Stimulated activated CD8-positive, alpha-beta memory T cell treated with anti-CD3 and anti-CD28 coated beads, Interleukin-4, amount 100 ng/mL, for 1 hour (primary cell): ENCODE data around the gene L1CAM.
"Not testable (repeated sequence)": the region's sequence is repeated elsewhere in the genome, so short reads cannot be mapped to it uniquely, and the experiment has no call there.

Experiments
- DNase-seq, 2 donors: peaks; one replicate each; pipeline ENCODE4 v3.0.0-alpha.2; 2020; ENCODE audit warnings: low read depth in 2 of 2, low spot score in 1 of 2

Gene L1CAM

DNA sequence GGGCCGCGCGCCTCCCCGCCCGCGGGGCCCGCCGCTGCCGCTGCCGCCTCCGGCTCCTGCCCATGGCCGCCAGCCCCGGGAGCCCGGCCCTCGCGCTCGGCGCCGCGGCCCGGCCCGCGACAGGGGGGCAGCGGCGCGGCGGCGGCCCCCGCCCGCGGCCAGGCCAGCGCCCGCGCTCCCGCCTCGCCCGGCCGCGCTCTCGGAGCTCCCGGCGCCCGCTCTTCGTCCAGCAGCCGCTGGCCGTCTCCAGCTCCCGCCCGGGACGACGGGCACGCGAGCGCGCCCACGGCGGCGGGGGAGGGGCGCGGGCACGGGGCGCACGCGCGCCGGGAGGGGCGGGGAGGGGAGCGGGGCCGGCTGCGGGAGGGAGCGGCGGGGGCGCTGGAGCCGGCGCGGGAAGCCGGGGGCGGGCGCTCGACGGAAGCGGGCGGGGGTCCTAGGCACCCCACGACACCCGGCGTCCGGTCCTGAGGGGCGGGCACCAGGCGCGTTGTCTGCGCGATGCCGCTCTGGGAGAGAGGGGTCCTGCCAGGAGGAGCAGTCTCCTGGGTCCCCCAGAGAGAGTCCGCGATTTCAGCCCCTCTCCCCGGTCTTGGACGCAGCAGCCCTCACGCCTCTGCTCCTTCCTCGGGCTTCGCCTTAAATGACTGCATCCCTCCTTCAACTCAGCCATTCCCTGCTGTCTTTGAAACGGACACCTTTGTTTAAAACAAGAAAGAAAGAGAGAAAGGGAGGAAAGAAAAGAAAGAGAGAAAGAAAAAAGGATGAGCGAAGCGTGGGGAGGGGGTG lies 55.1 kb downstream of the L1CAM start:
- DNase-seq = no peak

DNA sequence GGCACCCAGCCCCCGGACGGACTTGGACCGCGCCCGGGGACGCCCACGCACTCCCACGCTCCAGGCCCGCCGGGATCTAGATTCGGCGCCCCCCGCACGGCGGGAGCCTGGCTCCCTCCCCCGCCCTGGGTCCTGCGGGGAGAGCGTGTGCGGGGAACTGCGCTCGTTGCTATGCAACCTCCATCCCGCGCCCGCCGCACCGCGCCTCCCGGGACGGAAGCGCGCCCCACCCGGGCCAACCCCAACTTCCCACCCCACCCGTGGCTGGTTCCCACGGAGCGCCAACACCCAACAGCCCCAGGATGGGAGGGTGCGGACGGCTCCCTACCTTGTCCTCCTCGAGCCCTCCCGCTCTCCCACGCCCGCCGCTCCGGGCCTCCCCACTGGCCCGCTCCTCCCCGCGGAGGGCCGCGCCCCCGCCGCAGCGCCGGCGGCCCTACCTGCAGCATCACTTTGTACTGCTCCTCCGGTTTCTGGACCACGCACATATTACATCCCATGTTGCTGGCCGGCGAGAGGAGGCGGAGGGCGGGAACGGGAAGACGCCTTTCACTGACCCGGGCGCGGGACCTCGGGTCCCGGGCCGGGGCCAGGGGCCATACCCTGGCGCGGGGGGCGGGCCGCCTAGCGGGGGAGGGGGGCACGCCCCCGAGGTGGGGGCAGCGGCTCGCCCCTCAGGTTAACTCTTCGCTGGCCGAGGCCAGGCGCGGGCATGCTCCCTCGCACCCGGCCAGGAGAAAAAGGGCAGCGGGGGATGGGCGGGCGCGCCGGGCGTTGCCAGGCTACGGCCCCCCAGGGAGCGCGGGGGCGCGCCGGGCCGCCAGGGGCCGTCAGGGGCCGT lies 56.0 kb downstream of the L1CAM start, which contains the start of gene PDZD4:
PDZD4 (minus strand) TSS at position 746 of the 841 bp plus-strand sequence; CDS start at position 500, 246 bp downstream.
- DNase-seq = no peak

DNA sequence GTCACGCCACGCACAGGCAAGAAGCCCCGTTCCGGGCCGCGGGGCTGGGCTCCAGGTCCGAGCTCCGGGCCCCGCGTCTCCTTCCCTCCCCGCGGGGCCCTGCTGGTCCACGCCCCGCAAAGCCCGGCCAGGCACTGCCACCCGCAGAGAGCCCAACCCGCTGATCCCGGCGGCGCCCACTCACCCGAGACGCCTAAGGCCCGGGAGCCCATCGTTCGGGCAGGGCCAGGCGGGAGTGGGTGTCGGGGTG lies 56.5 kb downstream of the L1CAM start:
- DNase-seq = no peak

DNA sequence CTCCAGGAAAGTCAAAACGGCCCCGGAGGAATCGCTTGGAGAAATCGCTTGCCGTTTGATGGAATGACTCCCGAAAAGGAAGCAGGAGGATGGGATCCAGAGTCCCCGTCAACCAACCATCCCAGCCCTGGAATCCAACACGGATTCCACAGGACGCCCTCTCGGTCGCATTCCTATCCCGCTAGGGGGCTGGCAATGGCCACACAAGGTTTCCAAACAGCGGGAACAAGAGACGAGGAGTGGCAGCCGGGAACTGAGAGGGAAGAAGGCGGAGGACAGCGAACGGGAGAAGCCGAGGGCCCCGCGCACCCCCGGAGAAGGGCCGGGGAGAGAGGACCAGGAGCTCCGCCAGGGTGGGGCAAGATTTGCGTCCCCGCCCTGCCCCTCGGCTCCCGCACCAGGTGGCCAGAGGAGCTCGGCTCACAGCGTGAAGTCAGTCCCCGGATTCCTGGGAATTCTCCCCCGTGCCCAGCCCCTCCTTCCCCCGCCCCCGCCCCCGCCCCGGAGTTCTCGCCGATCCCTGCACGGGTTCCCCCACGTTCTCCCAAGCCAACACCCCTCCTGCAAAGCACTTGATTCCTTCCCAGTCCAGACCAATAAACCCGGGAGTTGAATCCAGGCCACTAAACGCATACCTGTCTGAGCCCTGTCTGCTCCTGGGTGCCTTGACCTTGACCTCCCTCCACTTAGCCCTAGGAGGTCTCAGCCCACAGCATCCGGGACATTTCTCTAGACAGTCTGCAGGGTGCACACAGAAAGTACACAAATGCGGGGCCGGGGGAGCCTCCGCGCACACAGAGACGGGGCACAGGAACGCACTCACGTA lies 57.0 kb downstream of the L1CAM start:
- DNase-seq = no peak

DNA sequence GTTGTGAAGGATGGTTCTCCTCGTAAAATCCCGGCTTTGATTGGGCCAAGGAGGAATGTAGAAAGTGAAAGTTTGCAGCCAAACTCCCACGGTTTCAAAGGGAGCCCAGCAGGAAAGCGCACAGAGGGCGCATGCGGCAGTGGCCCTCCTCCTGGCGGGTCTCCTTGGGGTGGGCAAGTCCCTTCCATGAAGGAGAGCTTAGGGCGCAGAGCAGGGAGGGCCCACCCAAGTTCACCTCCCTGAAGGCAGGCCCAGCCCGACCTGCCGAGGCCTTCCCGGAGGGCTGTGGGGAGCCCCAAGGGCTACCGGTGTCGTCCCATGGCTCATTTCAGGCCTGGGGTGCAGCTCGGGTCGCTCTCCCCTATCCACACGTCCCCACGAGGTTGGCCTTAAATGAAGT lies 57.7 kb downstream of the L1CAM start:
- DNase-seq = no peak

DNA sequence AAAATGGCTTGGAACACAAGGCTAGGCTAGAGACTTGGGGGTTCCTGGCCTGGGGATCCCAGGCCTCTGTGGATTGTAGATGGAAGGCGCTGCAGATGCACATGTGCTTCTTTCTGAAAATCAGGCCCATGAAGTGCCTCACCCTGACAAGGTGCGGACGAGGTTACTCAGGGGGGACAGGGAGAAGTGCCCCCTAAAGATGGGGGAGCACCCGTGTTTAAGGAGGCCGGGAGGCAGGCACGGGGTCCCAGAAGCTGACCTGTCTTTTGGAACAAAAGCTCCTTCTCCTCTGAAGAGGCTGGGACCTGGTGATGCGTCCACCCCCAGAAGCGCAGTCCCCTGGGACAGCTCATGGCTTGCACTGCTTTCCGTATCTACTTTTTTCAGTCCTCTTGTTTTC lies 58.1 kb downstream of the L1CAM start:
- DNase-seq = no peak

DNA sequence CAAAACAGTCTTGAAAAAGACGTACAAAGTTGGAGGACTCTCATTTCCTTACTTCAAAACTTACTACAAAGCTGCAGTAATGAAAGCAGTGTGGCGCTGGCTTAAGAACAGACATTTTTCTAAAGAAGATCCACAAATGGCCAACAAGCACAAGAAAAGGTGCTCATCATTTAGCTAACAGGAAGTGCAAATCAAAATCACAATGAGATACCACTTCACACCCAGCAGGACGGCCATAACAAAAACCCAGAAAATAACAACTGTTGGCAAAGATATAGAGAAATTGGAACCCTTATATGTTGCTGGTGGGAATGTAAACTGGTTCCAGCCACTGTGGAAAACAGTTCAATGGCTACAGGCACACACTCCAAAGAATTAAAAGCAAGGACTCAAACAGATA lies 59.0 kb downstream of the L1CAM start:
- no peak for DNase-seq

DNA sequence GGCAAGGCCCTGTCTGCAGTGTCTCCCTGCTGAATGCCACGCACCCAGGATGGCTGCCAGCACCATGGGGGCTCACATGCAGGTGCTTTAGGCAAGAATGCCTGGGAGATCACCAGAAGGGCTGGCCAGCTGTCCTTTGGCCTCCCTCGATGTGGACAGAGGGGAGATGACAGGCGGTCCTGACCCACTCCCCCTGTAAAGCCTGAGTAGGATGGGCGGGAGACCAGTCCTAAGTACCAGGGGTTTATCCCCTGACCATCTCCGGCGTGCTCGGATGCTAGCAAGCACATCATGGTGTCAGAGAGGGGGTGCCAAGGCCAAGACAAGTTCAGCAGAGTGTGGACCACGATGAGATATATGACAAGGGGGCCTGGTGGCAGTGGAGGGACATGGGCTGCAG lies 60.9 kb downstream of the L1CAM start:
- no peak for DNase-seq

DNA sequence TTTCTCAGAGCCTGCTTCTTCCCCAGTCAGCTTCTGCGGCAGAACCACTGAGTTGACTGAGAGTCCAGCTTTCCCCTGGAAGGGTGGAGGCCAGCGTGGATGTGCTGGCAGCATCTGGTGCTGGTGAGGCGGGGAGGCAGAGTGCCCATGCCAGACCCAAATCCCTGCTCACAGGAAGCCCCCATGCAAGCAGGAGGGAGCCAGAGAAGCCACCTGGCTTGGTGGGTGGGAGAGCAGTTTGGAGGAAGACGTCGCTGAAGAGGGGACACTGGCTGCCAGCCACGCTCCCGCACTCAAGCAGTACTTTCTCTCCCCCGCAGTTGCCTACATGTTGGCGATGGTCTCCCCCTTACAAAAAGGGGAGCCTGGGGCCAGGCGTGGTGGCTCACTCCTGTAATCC lies 61.6 kb downstream of the L1CAM start:
- DNase-seq = no peak

DNA sequence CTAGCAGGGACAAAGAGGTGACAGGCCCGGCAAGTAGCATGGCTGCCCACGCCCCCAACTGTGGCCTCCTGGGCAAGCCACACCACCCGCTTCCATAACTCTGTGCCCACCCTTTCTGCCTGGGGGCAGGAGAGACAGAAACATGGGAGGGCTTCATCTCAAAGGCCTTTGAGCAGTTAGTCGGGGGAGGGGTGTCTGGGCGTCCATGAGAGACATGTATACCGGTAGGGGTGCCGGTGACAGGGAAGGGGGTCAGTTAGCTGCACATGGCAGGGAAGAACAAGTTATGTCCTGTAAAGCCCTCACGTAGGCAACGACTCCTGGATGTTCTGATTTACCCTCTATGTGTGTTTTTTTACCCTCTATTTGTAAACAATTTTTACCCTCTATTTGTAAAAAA lies 64.9 kb downstream of the L1CAM start:
- no peak for DNase-seq

DNA sequence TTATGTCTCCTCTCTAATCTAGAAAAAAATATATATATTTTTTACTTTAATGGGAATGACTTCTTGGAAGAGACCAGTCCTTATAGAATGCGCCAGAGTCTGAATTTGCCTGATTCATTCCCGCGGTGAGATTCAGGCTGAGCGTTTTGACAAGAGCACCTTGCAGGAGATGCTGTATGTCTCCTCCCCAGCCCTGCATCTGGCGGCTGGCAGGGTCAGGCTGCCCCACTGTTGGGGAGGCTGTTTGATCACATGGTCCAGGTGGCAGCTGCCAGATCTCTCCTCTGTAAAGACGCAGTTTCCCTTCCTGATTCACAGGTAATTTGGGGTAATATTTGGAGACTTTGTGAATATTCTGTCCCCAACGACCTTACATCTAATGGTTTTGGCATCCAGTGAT lies 65.4 kb downstream of the L1CAM start:
- no peak for DNase-seq

DNA sequence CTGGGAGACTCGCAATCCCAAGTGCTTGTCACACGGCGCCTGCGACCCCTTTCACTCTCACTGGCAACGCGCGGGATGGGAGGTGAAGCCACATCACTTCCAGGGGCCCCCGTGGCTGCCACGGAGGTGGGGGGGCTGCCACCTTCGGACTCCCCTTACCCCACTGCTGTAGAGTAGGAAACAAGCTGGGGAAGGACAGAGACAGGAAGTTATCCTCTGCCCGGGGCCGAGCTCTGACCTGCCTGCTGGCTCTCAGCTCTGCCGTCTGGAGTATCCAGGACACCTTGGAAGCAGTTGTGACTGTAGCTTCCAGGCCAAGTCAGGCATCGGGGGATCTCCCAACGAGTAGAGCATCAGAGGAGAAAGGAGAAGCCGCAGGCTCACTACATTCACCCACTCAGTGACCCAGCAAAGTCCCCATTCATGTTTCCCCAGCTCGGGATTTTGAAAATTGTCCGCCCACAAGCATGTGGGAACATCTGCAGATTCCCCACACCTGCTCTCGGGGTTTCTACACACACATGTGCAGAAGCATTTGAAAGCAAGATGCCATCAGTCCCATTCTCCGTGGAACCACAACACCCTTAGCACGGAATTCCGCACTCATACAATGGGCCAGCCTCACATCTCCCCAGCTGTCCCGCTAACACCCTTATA lies 66.5 kb downstream of the L1CAM start:
- DNase-seq = no peak

DNA sequence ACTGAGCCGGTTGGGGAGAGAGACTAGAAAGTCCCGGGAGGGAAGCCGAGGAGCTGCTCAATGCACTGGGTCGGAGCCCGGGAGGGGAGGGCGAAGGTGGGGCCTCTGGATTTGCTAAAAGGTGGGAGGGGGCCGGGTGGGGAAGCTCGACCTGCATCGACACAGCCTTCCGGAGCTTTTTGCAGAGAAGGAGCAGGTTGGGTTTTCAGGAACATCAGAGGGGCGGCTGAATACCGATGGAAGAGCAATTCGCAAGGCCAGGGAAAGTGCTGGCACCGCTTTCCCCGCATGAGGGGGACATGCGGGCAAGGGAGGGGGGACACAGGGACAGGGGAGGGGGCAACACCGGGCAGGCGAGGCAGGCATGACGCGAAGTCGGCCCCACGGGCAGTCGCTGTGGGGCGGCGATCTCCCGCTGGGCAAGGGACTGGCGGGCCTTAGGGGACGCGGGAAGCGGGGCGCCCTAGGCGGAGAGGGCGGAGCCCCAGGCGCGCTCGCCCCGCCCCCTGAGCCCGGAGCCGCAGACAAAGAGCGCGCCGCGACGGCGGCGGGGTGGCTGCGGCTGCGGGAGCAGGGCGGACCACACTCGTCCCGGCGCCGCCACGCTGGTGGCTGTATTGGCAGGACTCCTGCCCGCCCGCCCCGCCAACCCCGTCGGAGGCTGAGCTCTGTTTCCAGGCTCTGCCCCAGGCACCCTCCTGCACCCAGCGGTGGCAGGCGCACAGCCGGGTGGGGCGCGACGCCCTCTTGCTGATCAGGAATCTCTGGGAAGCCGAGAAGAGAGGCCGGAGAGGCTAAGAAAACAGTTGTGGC lies 67.2 kb downstream of the L1CAM start:
- no peak for DNase-seq

DNA sequence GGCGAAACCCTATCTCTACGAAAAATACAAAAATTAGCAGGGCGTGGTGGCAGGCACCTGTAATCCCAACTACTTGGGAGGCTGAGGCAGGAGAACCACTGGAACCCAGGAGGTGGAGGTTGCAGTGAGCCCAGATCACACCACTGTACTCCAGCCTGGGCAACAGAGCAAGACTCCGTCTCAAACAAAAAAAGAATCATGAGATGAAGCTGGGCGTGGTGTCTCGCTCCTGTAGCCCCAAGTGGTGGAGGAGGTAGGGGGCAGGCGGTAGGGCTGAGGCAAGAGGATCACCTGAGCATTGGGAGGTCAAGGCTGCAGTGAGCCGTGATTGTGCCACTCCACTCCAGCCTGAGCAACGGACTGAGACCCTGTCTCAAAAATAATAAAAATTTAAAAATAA lies 67.9 kb downstream of the L1CAM start:
- not testable (repeated sequence) for DNase-seq

DNA sequence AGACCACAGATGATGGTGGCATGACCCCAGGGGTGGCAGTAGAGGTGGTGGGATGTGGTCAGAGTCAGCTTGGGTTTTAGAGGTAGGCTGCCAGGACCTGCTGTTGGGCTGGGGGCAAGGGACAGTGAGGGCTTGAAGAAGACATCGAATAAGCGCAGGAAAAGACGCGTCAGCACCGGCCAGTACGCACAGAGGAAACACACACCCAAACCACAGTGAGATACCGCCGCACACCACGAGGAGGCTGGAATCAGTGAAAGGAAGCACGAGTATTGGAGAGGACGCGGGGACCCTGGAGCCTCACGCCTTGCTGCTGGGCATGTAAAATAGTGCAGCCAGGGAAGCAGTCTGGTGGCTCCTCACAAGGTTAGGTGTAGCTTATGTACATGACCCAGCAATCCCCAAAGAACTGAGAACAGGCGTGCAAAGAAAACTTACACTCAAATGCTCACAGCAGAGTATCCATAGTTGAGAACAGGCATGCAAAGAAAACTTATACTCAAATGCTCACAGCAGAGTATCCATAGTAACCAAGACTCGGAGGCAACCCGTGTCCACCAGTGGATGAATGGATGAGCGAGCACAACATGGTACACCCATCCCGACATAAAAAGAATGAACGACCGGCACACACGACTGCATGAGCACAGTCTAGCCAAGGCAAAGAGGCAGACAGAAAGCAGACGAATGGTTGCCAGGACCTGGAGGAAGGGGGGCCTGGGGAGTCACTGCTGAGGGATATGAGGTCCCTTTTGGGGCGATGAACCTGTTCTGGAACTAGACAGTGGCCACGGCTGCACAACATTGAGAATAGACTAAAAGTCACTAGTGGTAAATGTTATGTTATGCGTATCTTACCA lies 68.9 kb downstream of the L1CAM start:
- DNase-seq = no peak

DNA sequence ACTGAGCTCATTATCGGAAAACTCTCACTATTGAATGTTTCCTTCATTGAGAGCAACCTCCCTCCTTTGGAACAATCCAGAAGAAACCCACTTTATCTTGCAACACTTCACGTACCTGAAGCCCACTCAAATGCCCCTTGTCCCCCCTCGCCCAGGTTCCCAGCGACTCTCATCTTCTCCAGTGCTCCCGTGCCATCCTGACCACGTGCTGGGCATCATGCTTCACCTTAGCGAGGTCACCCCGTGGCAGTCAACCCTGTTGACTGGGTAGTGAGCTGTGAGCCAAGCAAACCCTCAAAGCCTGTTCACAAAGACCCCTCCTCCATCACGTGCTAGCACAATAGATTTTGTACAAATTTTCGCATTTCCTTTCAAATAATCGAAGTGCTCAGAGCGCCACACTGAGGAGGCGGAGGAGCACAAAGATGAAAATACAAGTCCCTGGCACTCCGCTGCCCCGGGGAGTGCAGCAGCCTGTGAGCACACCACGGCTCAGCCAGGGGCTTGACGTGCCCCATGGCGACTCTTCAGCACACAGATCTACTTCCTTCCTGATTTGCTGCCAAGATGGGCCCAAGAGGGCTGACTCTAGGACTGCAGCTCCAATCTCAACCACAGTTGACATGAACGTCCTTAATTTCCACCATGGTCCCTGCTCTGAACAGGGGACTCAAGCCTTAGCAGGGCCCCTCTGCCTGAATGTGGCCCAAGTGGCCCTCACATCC lies 71.2 kb downstream of the L1CAM start:
- DNase-seq = no peak

DNA sequence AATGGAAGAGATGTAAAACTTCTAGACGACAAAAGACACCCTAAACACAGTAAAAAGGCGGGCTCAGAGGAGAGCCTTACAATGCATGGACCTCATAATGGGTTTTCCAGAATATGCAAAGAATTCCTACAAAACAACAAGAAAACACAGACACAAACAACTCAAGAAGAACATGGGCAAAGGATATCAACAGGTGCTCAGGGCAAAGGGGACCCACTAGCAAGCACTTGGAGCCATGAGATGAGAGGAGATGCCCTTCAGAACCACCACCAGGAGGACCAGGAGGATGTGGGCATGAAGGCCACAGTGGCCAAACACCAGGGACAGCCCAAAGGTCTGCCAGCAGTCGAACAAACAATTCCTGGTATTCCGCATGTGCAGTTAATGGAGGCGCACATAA lies 72.8 kb downstream of the L1CAM start:
- DNase-seq = no peak

DNA sequence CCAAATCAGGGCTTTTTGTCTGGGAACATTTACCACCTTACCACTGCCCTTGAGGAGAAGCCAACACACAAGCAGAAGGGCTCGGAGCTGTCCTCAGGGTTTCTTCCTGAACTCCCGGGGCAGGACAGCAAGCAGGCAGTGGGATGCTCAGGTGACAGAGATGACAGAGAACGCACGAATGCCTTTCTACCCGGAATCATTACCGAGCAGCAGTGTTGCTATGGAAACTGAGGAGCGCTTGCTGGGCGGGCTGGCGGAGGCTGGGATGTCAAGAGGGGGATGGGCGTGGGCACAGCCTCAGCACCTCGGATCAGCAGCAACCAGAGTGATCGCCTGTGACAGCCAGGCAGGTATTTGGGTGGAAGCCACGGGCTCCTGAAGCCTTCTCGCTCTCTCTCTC lies 73.8 kb downstream of the L1CAM start:
- no peak for DNase-seq
